Measurements from ENCODE around the gene KCNQ4. TPM values are rescaled to one million over a fixed set of nuclear protein-coding genes. Genes with fewer than 3 reads are reported as not detected.

KCNQ4 gene
- total and polyA plus RNA-seq, 2 donors (not counting 3 experiments of a cell fraction or from before 2014, with no cell fraction given), result 0.06 to 0.07 TPM

DNA sequence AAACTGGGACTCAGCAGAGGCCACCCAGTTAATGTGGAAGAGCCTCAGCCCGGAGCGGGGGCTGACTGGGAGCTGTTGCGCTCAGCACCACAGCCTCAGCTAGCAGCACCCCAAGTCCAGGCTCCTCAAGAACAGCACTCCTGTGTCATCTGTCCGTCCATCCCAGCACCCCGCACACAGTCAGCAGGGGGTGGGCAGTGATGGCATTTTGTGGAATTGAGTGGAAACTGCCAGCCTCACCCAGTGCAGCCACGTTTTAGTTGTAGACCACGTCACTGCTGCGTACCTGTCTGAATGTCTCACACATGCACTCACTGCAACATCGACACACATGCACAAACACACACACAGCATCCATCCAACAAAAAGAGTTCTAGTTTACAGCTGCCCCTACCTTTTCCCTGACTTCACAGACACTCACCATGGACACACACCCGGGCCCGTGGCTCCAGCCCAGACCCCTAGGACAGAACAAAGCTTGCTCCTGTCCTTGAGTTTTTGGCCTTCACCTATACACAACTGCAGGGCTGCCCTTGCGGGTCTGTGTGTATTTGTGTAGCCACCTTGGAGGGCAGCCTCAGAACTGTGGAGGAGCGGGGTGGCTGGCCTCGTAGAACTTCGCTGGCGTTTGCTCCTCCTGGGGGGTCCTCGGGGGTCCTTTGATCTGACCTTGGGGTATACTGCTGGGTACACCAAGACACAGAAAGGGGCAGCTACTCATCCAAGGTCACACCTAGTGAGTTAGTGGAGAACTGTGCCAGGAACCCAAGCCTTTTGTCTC is 5.2 kb downstream of the KCNQ4 start:
- no TSS peak for BruUV-seq (replicated peaks)
- H3K79me2 ChIP-seq (ENCODE audit: control insufficient read depth, insufficient read depth, low read length), result no peaks in the 10 kb centered on the region
- no peaks in the 10 kb centered on the region for H3K4me1 ChIP-seq (ENCODE audit: control insufficient read depth, extremely low read depth, insufficient read depth, low read length)
- H3K9ac ChIP-seq (replicated peaks; ENCODE audit: extremely low read depth, insufficient read depth, low read length), result no peak overlapping the region
- intact Hi-C loops (cut with micrococcal nuclease), result no loop called here
- DNase-seq (ENCODE audit: low read depth, low spot score) (no peak), FAIRE-seq (no peak)
- ChIA-PET POLR2A (no interaction called here), CTCF (interaction anchor here (1.7 kb wide), 1 partner anchor 14 kb away, joined by 7 read pairs; no protein-coding TSS in a partner anchor)
- H3K4me2 ChIP-seq (ENCODE audit: insufficient read depth, low read length), result no peak overlapping the region
- no peaks in the 10 kb centered on the region for H3K9me3 ChIP-seq (replicated peaks; ENCODE audit: control insufficient read depth, insufficient read depth, low read length)
- H3K27ac ChIP-seq (ENCODE audit: insufficient read depth, low read depth, low read length), result no peak overlapping the region
- H4K20me1 ChIP-seq (replicated peaks; ENCODE audit: control insufficient read depth, extremely low read depth, insufficient read depth, low read length), result no peaks in the 10 kb centered on the region
- no peak overlapping the region for H3K4me3 ChIP-seq (replicated peaks in 1 of 3; ENCODE audit: insufficient read depth in 1 of 3, low read depth in 1 of 3, low read length in 3 of 3)
- no peaks in the 10 kb centered on the region for H3K36me3 ChIP-seq (ENCODE audit: control insufficient read depth in 2 of 2, extremely low read depth in 1 of 2, insufficient read depth in 2 of 2, low read length in 2 of 2)
- H3K27me3 ChIP-seq (ENCODE audit: control insufficient read depth in 2 of 2, insufficient read depth in 2 of 2, low read length in 2 of 2), result peaks cover 7 to 20% of the 10 kb centered on the region in 2 experiments
- TF ChIP-seq, protein P1, sequence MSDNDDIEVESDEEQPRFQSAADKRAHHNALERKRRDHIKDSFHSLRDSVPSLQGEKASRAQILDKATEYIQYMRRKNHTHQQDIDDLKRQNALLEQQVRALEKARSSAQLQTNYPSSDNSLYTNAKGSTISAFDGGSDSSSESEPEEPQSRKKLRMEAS (IDR thresholded peaks at IDR 0.05; ENCODE audit: insufficient read depth, insufficient read length), result no peak
- TF ChIP-seq POLR2AphosphoS5 (IDR thresholded peaks at IDR 0.05; ENCODE audit: insufficient read depth, low read depth, low read length) (no peak), JUN (IDR thresholded peaks at IDR 0.05; ENCODE audit: borderline replicate concordance, insufficient read depth, insufficient read length, low read depth) (no peak), MYC (IDR thresholded peaks at IDR 0.05; ENCODE audit: low read depth, low read length) (no peak), FOS (IDR thresholded peaks at IDR 0.05; ENCODE audit: borderline replicate concordance, insufficient read depth, low read length) (no peak), EZH2 (IDR thresholded peaks at IDR 0.05; ENCODE audit: borderline replicate concordance, low read depth, low read length, severe bottlenecking) (no peak), POLR2A (IDR thresholded peaks at IDR 0.05; ENCODE audit: low read depth, low read length) (no peak), GATA2 (IDR thresholded peaks at IDR 0.05; ENCODE audit: insufficient read depth, insufficient read length, low read depth, low read length) (no peak)
- TF ChIP-seq, protein P2, sequence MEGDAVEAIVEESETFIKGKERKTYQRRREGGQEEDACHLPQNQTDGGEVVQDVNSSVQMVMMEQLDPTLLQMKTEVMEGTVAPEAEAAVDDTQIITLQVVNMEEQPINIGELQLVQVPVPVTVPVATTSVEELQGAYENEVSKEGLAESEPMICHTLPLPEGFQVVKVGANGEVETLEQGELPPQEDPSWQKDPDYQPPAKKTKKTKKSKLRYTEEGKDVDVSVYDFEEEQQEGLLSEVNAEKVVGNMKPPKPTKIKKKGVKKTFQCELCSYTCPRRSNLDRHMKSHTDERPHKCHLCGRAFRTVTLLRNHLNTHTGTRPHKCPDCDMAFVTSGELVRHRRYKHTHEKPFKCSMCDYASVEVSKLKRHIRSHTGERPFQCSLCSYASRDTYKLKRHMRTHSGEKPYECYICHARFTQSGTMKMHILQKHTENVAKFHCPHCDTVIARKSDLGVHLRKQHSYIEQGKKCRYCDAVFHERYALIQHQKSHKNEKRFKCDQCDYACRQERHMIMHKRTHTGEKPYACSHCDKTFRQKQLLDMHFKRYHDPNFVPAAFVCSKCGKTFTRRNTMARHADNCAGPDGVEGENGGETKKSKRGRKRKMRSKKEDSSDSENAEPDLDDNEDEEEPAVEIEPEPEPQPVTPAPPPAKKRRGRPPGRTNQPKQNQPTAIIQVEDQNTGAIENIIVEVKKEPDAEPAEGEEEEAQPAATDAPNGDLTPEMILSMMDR (IDR thresholded peaks at IDR 0.05; ENCODE audit: extremely low read depth in 1 of 2, insufficient read depth in 1 of 2, low read depth in 1 of 2, low read length in 2 of 2), result no peak
- no peaks in the 10 kb centered on the region for H3K9me1 ChIP-seq (replicated peaks; ENCODE audit: control insufficient read depth, extremely low read depth, insufficient read depth, low read length)
- H2AFZ ChIP-seq (ENCODE audit: low read depth, low read length), result no peak overlapping the region
- dilution Hi-C loops (cut with MboI; ENCODE audit: extremely low pct_ligation_motif_present, low sequenced_read_pairs), result no loop called here
